PC-9 (cell line): ENCODE results near the gene MAGI2.

ENCODE experiments used
- CTCF ChIP-seq: fragments of 200-600 bp; sonication (generic); conservative IDR thresholded peaks from 2 replicates; pipeline ENCODE4 v1.6.1; 2017; ENCODE audit warnings: mixed run types, antibody characterized with exemption, mild to moderate bottlenecking, moderate library complexity
- EZH2 ChIP-seq: fragments of 200-600 bp; sonication (generic); IDR thresholded peaks from 2 replicates; pipeline ENCODE4 v1.8.0; 2017; ENCODE audit warnings: antibody characterized with exemption, low read depth

- no peak for TF ChIP-seq CTCF
- no peak for TF ChIP-seq EZH2
These were observed 804.2 kb downstream of the MAGI2 start for GRCh38 chr7:78649236-78649635.
